ENCODE measurements around the gene NGDN. TPM values are rescaled to one million over a fixed set of nuclear protein-coding genes. Genes with fewer than 3 reads are reported as not detected.

The NGDN gene
- total RNA-seq, 1 experiment from 2014 or later = 24.7 TPM

DNA sequence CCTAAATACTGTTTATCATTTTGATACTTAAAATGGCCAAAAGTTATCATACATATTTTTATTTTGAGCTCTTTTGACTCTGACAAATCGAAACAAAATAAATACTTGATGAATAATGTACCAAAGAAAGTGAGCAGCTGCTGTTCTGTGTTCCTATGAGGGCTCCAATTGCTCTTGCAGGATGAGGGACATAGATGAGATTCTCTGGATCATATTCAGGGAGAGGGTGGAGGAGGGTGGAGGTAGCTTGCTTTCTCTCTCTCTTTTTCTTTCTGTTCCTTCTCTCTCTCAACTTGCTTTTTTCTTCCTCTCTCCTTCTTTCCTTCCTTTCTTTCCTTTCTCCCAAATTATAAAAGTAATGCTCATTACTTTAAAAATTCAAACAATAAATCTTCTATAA lies 25.2 kb upstream of the NGDN start:
- Histone ChIP-seq H3K36me3 (ENCODE audit: control insufficient read depth, insufficient read depth, low read length) (no peaks in the 10 kb centered on the region), H3K9me3 (ENCODE audit: control insufficient read depth, insufficient read depth, low read depth, low read length) (no peaks in the 10 kb centered on the region), H3K4me1 (ENCODE audit: control insufficient read depth, insufficient read depth, low read length) (no peaks in the 10 kb centered on the region), H3K27ac (ENCODE audit: low read length) (no peak overlapping the region), H3K4me3 (ENCODE audit: low read depth in 2 of 2, low read length in 2 of 2) (no peak overlapping the region), H3K27me3 (ENCODE audit: control insufficient read depth, insufficient read depth, low read length) (no peaks in the 10 kb centered on the region; the same call in 1 of the 2 replicates)
- no TSS peak for BruUV-seq (replicated peaks)
- POLR2A ChIA-PET = interaction anchor here (0.6 kb wide), 1 partner anchor 35 kb away, joined by 5 read pairs; no protein-coding TSS in a partner anchor
- ATAC-seq (no peak), DNase-seq (ENCODE audit: low read depth, low spot score) (no peak)
- intact Hi-C loops (cut with micrococcal nuclease; ENCODE audit: unreplicated experiment) (loop anchor here (10.0 kb wide), 1 partner anchor 120 kb away; the partner anchor contains the start of gene PABPN1), in situ Hi-C loops (cut with HindIII; ENCODE audit: low pct_unique_long_range_greater_than_20kb, low sequenced_read_pairs) (no loop called here)
- TF ChIP-seq TCF7L2 (IDR thresholded peaks at IDR 0.05; ENCODE audit: low read depth, low read length) (no peak), SIN3A (IDR thresholded peaks at IDR 0.05; ENCODE audit: borderline replicate concordance, insufficient read depth, low read depth, low read length) (no peak), POLR2AphosphoS5 (IDR thresholded peaks at IDR 0.05; ENCODE audit: low read depth, low read length) (no peak)
- TF ChIP-seq, protein P1, sequence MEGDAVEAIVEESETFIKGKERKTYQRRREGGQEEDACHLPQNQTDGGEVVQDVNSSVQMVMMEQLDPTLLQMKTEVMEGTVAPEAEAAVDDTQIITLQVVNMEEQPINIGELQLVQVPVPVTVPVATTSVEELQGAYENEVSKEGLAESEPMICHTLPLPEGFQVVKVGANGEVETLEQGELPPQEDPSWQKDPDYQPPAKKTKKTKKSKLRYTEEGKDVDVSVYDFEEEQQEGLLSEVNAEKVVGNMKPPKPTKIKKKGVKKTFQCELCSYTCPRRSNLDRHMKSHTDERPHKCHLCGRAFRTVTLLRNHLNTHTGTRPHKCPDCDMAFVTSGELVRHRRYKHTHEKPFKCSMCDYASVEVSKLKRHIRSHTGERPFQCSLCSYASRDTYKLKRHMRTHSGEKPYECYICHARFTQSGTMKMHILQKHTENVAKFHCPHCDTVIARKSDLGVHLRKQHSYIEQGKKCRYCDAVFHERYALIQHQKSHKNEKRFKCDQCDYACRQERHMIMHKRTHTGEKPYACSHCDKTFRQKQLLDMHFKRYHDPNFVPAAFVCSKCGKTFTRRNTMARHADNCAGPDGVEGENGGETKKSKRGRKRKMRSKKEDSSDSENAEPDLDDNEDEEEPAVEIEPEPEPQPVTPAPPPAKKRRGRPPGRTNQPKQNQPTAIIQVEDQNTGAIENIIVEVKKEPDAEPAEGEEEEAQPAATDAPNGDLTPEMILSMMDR (IDR thresholded peaks at IDR 0.05) = no peak
- TF ChIP-seq, protein P2, sequence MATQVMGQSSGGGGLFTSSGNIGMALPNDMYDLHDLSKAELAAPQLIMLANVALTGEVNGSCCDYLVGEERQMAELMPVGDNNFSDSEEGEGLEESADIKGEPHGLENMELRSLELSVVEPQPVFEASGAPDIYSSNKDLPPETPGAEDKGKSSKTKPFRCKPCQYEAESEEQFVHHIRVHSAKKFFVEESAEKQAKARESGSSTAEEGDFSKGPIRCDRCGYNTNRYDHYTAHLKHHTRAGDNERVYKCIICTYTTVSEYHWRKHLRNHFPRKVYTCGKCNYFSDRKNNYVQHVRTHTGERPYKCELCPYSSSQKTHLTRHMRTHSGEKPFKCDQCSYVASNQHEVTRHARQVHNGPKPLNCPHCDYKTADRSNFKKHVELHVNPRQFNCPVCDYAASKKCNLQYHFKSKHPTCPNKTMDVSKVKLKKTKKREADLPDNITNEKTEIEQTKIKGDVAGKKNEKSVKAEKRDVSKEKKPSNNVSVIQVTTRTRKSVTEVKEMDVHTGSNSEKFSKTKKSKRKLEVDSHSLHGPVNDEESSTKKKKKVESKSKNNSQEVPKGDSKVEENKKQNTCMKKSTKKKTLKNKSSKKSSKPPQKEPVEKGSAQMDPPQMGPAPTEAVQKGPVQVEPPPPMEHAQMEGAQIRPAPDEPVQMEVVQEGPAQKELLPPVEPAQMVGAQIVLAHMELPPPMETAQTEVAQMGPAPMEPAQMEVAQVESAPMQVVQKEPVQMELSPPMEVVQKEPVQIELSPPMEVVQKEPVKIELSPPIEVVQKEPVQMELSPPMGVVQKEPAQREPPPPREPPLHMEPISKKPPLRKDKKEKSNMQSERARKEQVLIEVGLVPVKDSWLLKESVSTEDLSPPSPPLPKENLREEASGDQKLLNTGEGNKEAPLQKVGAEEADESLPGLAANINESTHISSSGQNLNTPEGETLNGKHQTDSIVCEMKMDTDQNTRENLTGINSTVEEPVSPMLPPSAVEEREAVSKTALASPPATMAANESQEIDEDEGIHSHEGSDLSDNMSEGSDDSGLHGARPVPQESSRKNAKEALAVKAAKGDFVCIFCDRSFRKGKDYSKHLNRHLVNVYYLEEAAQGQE (IDR thresholded peaks at IDR 0.05; ENCODE audit: insufficient read depth in 1 of 2, low read depth in 2 of 2, low read length in 1 of 2) = no peak
- CTCF ChIA-PET = interaction anchor here (0.8 kb wide), 1 partner anchor 34 kb away, joined by 3 read pairs; no protein-coding TSS in a partner anchor

DNA sequence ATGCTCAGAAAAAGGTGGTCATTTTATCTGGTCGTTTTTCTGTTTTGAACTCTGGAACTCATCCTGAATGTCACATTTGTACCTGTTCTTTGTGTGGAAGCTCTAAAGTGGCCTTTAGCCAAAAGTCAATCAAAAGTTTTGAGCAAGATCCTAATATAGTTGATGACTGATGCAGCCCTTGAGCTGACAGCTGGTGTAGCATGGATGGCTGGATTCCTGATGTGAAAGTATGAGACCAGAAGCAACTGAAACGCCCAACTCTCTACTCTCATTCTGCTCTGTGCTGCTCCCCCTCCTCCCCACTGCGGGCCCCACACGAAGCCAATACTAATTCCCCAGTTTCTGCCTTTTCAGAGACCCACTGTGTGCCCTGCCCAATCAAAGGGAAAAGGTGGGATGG lies 23.7 kb upstream of the NGDN start:
- intact Hi-C loops (cut with micrococcal nuclease; ENCODE audit: unreplicated experiment) (loop anchor here (10.0 kb wide), 1 partner anchor 121 kb away; the partner anchor contains the start of gene PABPN1), in situ Hi-C loops (cut with HindIII; ENCODE audit: low pct_unique_long_range_greater_than_20kb, low sequenced_read_pairs) (no loop called here)
- TF ChIP-seq POLR2AphosphoS5 (IDR thresholded peaks at IDR 0.05; ENCODE audit: low read depth, low read length) = no peak
- no peak for TF ChIP-seq TCF7L2 (IDR thresholded peaks at IDR 0.05; ENCODE audit: low read depth, low read length)
- no peak for TF ChIP-seq SIN3A (IDR thresholded peaks at IDR 0.05; ENCODE audit: borderline replicate concordance, insufficient read depth, low read depth, low read length)
- TF ChIP-seq, protein P2 (IDR thresholded peaks at IDR 0.05; ENCODE audit: insufficient read depth in 1 of 2, low read depth in 2 of 2, low read length in 1 of 2) = no peak
- TF ChIP-seq, protein P1 (IDR thresholded peaks at IDR 0.05) = no peak
- DNase-seq (ENCODE audit: low read depth, low spot score) (no peak), ATAC-seq (no peak)
- Histone ChIP-seq H3K9me3 (ENCODE audit: control insufficient read depth, insufficient read depth, low read depth, low read length) (no peaks in the 10 kb centered on the region), H3K4me1 (ENCODE audit: control insufficient read depth, insufficient read depth, low read length) (no peaks in the 10 kb centered on the region), H3K4me3 (ENCODE audit: low read depth in 2 of 2, low read length in 2 of 2) (no peak overlapping the region), H3K27ac (ENCODE audit: low read length) (no peak overlapping the region), H3K27me3 (ENCODE audit: control insufficient read depth, insufficient read depth, low read length) (no peaks in the 10 kb centered on the region; the same call in 1 of the 2 replicates), H3K36me3 (ENCODE audit: control insufficient read depth, insufficient read depth, low read length) (no peaks in the 10 kb centered on the region)
- ChIA-PET CTCF (no interaction called here), POLR2A (no interaction called here)
- BruUV-seq (replicated peaks) = no TSS peak

Measured in Panc1 (cell line).